Measurements from ENCODE around the gene CD99L2. TPM values are rescaled to one million over a fixed set of nuclear protein-coding genes. Genes with fewer than 3 reads are reported as not detected.
"Not testable (repeated sequence)": the region's sequence is repeated elsewhere in the genome, so short reads cannot be mapped to it uniquely, and the experiment has no call there.

Gene CD99L2
- polyA plus RNA-seq, 10 donors = 33.2 to 46.6 (median 38.5) TPM

- DNase-seq = peak in 2 of 3 donors; percentile 13 to 39
These were observed 797 bp downstream of the CD99L2 start for GRCh38 chrX:150897421-150898320.

DNA sequence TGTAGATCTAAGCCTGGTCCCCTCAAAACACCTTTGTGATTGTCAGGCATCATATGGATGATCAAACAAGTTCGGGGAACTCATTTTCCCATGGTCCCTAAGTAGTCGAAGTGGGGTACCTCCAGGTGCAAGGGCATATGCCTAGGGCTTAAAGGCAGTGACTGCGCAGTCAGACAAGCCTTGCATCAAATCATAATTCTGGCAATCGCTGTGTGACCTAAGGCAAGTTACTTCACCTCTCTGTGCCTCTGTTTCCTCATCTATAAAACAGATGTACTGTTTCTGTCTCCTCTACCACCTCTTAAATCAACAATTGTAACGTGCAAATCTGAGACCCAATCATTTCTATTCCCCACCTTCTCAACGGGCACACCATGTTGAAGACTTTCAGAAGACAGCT, 1.8 kb downstream of the CD99L2 start:
- DNase-seq = no peak

DNA sequence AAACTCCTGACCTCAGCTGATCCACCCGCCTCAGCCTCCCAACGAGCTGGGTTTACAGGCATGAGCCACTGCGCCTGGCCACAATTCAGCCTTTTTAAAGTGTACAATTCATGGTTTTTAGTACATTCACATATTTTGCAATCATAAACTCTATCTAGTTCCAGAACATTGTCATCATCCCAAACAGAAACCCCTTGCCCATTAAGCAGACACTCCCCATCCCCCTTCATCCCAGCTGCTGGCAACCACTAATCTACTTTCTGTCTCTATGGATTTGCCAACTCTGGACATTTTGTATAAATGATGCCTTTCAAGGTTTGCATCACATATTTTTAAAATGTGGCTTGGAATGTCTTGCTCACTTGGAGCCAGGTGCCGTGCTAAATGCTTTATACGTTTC, 4.5 kb downstream of the CD99L2 start:
- DNase-seq = no peak

DNA sequence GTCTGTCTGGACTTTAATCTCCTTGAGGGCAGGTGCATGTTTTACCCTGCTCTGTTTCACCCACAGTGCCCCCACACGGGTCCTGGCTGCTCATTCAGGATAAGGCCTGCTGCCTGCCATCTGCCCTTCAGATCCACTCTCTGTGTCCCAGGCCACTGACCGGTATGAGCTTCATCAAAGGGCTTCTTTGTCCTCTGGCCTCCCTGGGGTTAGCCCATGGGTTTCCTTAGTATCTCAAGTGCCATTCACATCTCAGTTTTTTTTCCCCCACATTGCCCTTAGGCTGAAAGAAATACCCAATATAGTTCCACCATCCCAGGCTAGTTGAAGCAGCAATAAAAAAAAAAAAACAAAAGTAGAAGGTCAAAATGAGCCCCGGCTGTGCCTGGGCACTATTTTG, 9.3 kb downstream of the CD99L2 start:
- DNase-seq = no peak

- peak in 1 of 3 donors; percentile 33 for DNase-seq
These were observed 10.5 kb downstream of the CD99L2 start for GRCh38 chrX:150887906-150888465.

GRCh38 chrX:150887268-150887667, 11.2 kb downstream of the CD99L2 start:
- not testable (repeated sequence) for DNase-seq

DNA sequence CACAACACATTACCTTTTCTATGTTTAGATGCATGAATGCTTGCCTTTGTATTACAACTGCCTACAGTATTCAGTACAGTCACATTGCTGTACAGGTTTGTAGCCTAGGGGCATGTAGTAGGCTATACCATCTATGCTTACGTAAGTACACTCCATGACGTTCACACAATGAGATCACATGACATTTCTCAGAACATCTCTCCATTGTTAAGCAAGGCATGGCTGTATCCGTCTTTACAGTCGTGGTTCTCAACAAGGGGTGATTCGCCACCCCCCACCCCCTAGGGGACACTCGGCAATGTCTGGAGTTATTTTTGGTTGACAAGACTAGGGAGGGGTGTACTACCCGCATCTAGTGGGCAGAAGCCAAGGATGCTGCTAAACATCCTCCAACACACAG, 12.1 kb downstream of the CD99L2 start:
- DNase-seq = no peak

GRCh38 chrX:150880808-150881165, 17.7 kb downstream of the CD99L2 start:
- DNase-seq = no peak

DNA sequence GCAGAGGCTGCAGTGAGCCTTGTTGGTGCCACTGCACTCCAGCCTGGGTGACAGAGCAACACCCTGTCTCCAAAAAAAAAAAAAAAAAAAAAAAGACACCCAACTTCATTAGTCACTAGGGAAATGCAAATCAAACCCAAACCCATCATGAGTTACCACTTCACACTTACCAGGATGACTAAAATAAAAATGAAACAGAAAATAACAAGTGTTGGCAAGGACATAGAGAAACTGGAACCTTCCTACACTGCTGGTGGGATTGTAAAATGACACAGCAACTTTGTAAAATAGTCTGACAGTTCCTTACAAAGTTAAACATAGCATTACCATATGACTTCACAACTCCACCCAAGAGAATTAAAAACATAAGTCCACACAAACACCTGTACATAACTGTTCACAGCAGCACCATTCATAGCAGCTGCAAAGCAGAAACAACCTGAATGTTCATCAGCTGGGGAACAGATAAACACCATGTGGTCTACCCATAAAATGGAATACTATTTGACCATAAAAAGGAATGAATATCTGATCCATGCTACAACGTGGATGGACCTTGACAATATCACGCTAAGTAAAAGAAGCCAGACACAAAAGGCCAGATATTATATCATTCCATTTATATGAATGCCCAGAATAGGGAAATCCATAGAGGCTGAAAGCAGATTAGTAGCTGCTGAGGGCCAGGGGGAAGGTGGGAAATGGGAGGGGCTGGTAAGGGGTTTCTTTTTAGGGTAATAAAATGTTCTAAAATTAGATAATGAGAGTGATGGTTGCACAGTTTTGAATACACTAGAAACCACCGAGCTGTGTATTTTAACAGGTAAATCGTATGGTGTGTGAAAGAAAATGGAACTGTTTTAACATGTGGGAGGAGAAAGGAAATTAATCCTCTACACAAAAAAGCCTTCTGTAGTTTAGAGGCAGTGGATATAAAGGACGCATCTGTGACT, 18.3 kb downstream of the CD99L2 start:
- no peak for DNase-seq

- DNase-seq = not testable (repeated sequence)
These were observed 22.8 kb downstream of the CD99L2 start for GRCh38 chrX:150875621-150876020.

DNA sequence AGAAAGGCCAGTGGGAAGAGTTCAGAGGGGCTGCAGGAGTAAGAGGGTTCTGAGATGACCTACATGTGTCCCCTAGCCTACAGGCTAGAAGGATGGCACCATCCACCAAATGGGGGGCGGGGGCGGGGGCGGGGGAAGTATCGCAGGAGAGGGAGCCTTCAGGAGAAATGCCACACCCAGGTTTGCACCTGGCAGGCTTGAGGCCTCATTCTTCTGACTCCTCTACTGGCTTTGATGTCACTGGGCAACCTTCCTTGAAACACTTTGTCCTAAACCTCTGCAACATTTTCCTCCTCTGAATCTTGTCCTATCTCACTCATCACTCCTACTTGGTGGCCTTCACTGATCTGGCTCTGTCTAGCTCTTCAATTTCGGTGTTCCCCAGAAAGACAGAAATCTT, 24.0 kb downstream of the CD99L2 start:
- no peak for DNase-seq

- no peak for DNase-seq
These were observed 24.9 kb downstream of the CD99L2 start for GRCh38 chrX:150873616-150874015.

DNA sequence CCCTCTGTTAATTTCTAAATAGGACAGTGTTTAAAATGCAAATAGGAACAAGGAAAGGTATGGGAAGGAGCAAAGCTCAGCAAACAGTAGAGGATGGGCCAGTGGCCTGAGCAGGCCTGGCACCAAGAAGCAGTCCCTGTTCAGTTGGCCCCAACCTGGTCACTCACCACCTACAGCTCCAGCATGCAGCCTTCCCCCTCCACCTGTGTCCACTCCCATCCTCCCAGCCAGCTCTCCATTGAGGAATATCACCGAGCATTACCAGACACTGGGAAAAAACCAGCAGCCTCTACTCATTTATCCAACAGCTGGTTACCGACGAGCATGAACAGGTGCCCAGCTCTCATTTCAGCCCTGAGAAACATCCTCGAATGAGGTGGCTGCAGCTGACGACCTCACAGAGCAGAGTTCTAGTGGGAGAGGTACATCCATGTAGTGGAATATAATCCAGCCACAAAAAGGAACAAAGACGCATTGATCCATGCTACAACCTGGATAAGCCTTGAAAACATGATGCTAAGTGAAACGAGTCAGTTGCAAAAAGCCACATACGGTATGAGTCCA, 25.6 kb downstream of the CD99L2 start:
- DNase-seq = no peak

DNA sequence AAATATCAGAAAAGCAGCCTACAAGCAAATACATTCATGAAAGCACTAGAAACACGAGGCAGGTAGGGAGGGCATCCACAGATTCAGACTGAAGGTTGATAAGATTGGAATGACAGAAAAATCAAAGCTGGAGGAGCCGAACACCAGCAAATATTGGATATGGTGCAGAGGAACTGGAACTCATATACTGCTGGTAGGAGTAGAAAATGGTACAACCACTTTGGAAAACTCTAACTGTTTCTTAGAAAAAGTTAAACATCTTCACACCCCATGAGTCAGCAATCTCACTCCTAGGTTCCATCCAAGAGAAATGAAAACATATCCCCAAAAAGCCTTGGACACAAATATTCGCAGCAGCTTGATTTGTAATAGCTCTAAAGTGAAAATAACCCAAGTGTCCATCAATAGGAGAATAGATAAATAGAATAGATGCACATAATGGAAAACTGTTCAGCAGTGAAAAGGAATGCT, 27.1 kb downstream of the CD99L2 start:
- no peak for DNase-seq

DNA sequence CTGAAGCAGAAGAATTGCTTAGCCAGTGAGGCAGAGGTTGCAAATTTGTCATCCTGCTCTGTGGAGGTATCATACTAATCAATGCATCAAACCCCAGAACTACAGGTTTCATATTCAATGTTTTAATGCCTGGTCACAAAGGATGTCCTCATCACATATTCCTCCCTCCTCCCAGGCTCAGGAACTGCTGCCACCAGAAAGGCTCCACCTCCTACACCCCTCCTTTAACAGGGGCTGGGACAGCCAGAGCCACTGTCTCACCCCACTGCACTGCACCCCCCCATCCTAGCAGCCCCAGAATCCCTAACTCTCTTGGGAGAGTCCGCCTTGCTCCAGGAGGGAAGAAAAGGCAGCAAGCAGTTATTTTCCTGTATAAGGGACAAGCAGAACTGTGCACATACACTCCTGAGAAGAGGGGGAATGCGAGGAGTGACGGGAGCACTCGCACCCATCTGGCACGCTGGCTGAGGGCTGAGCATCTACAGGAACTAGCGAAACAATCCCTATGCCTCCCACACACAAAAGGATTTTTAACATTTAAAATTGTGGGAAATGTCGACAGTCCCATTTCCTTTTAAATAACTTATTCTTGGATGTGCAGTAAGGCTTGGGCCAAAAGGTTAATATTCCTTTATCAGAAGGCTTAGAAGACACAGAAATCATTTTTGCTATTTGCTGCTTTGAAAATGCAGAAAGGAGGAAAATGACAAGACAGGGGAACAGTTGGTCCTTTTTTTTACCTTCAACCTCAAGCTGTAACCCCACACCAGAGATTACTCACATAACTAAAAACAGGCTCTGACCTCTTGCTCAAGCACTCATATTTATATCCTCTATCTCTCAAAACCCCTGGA, 27.8 kb downstream of the CD99L2 start:
- peak in 1 of 3 donors; percentile 22 for DNase-seq

DNA sequence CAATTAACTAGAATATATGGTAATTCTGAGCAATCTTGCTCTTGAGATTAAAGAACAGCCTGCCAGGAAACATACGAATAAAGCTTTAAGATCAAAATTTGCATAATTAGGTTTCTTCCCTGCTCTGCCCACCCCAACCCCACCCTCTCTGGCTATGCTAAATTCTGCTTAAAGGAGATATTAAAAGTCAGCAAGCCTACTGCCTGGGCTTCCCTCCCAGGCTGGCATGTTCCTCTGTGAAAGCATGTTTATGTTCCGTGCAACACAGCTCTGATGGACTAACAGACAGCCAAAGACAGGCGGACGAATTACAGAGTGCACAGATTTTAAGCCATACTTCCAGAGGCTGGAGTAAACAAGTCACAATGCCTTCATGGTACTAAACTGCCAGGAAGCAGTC, 28.4 kb downstream of the CD99L2 start:
- DNase-seq = no peak

DNA sequence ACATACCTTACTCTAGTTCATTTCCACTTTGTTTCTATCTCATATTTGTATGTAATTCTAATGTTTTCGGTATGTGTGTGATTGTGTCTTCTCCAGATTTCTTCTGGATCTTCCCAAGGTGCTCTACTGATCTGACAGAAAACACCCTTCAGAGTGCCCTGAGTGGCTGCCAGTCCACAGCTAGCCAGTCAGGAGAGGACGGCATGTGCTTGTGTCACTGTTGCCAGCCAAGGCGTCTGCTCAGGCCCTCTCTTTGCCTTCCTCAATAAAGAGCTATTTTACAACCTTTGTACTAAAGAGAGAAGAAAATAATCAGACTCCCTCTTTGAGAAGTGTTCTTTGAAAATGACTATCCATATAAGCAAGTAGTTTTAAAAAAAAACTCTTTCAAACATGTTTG, 29.0 kb downstream of the CD99L2 start:
- no peak for DNase-seq

DNA sequence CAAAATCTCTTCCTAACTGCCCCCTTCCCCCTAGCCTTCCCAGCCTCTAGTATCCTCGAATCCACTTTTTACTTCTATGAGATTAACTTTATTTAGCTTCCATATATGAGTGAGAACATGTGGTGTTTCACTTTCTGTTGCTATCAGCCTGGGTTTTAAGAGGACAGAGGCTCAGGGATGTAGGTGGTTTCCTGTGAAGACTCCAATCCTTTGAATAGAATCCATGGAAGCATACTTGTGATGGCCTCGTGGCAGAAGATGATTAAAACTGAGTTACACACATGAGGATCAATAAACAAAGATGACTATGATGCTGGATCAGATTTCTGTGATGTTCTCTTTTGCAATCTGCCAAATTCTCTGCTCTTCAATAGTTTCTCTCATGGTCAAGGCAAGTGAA, 29.8 kb downstream of the CD99L2 start:
- no peak for DNase-seq

DNA sequence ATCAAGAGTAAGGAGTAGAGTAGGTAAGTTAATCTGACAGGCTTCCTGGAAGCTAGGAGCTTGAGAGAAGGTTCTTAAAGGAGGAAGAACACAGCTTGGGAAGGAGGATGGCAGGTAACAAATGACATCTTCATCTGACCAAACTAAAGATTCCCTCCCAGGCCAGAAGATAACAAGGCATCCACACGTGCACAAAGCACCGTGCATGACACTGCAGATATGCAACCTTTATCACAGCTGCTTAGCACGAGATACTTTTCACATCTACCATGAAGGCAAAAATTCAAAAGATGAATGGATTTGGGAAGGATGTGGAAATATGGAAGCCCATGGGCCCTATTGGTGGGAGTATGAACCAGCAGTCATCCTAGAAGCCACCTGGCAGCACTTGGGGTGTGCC, 34.3 kb downstream of the CD99L2 start:
- no peak for DNase-seq

GRCh38 chrX:150863191-150863590, 35.3 kb downstream of the CD99L2 start:
- DNase-seq = no peak

GRCh38 chrX:150857453-150857852, 41.0 kb downstream of the CD99L2 start:
- no peak for DNase-seq
